Skeletal muscle tissue (tissue), 4 donors: ENCODE results near the gene KRT79. TPM values are rescaled to one million over a fixed set of nuclear protein-coding genes. Genes with fewer than 3 reads are reported as not detected.

Source experiments
- H3K27ac ChIP-seq: one replicate; pipeline ENCODE4 v1.7.0; 2013; ENCODE audit warnings: mild to moderate bottlenecking, low read depth, low read length, inconsistent platforms
- H3K27me3 ChIP-seq, 3 donors: one replicate each; pipeline ENCODE4 v1.7.0; 2013; ENCODE audit warnings: low read length in 3 of 3; ENCODE audit not compliant: control insufficient read depth in 3 of 3, insufficient read depth in 3 of 3
- H3K36me3 ChIP-seq, 3 donors: one replicate each; pipeline ENCODE4 v1.7.0; 2013; ENCODE audit warnings: low read length in 3 of 3; ENCODE audit not compliant: control insufficient read depth in 3 of 3, insufficient read depth in 3 of 3
- H3K4me1 ChIP-seq, 3 donors: one replicate each; pipeline ENCODE4 v1.7.0; 2013; ENCODE audit warnings: low read length in 3 of 3, mild to moderate bottlenecking in 3 of 3; ENCODE audit not compliant: control insufficient read depth in 3 of 3, insufficient read depth in 3 of 3
- H3K4me3 ChIP-seq, 3 donors: one replicate each; pipeline ENCODE4 v1.7.0; 2013; ENCODE audit warnings: low read length in 3 of 3
- H3K9ac ChIP-seq, 3 donors: one replicate each; pipeline ENCODE4 v1.7.0; 2013; ENCODE audit warnings: low read length in 3 of 3, mild to moderate bottlenecking in 3 of 3, moderate library complexity in 2 of 3, low read depth in 1 of 3
- H3K9me3 ChIP-seq, 3 donors: one replicate each; pipeline ENCODE4 v1.7.0; 2013; ENCODE audit warnings: low read length in 3 of 3; ENCODE audit not compliant: control insufficient read depth in 3 of 3
- total RNA-seq: library from RNA; depleted of rRNA; stranded (reverse); fragments of >200 nt; gene quantifications from one replicate; pipeline ENCODE4 v1.2.3, GENCODE V29; 2014
- donor health status: Osteomylitis.

KRT79 gene
- total RNA-seq, 1 donor from 2014 or later, result 1.6 TPM

- H3K27me3 ChIP-seq, result peaks cover 7 to 27% (median 21%) of the 10 kb centered on the region in 3 donors
- H3K27ac ChIP-seq, result no peak overlapping the region
- no peaks in the 10 kb centered on the region for H3K4me1 ChIP-seq
- no peak overlapping the region for H3K4me3 ChIP-seq
- no peaks in the 10 kb centered on the region for H3K9me3 ChIP-seq
- no peaks in the 10 kb centered on the region for H3K36me3 ChIP-seq
- H3K9ac ChIP-seq, result no peak overlapping the region
These were observed 27.1 kb downstream of the KRT79 start for GRCh38 chr12:52806821-52807543.

GRCh38 chr12:52806169-52806811 is 27.8 kb downstream of the KRT79 start:
- no peak overlapping the region for H3K27ac ChIP-seq
- peaks cover 7 to 27% (median 21%) of the 10 kb centered on the region in 3 donors for H3K27me3 ChIP-seq
- H3K4me1 ChIP-seq, result no peaks in the 10 kb centered on the region
- H3K4me3 ChIP-seq, result no peak overlapping the region
- no peak overlapping the region for H3K9ac ChIP-seq
- H3K9me3 ChIP-seq, result no peaks in the 10 kb centered on the region
- H3K36me3 ChIP-seq, result no peaks in the 10 kb centered on the region

GRCh38 chr12:52805739-52806138 is 28.4 kb downstream of the KRT79 start:
- H3K4me3 ChIP-seq, result no peak overlapping the region
- no peaks in the 10 kb centered on the region for H3K4me1 ChIP-seq
- H3K9ac ChIP-seq, result no peak overlapping the region
- H3K27ac ChIP-seq, result no peak overlapping the region
- peaks cover 7 to 27% (median 21%) of the 10 kb centered on the region in 3 donors for H3K27me3 ChIP-seq
- no peaks in the 10 kb centered on the region for H3K9me3 ChIP-seq
- no peaks in the 10 kb centered on the region for H3K36me3 ChIP-seq

DNA sequence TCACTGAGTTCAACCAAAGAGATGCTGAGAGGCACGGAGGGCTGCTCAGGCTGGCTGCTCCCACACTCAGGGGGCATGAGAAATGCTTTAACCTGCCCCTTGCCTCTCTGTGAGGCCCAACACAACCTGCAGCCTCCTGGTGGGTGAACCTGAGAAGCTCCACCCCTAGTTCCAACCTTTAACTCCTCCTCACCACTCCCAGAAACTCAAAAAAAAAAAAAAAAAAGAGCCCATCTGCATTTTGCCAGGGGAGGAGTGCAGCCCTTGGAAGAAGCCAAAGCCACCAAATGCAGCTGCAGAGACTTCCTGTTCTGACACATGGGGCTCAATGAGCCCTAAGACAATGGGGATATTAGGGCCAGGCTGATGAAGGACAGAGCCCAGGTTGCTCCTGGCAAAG is 29.1 kb downstream of the KRT79 start:
- H3K27me3 ChIP-seq, result peaks cover 7 to 27% (median 21%) of the 10 kb centered on the region in 3 donors
- no peak overlapping the region for H3K4me3 ChIP-seq
- H3K27ac ChIP-seq, result no peak overlapping the region
- no peak overlapping the region for H3K9ac ChIP-seq
- no peaks in the 10 kb centered on the region for H3K4me1 ChIP-seq
- no peaks in the 10 kb centered on the region for H3K9me3 ChIP-seq
- H3K36me3 ChIP-seq, result no peaks in the 10 kb centered on the region

GRCh38 chr12:52802442-52802841 is 31.7 kb downstream of the KRT79 start:
- Histone ChIP-seq H3K27ac (no peak overlapping the region), H3K36me3 (no peaks in the 10 kb centered on the region), H3K9me3 (no peaks in the 10 kb centered on the region), H3K4me1 (no peaks in the 10 kb centered on the region), H3K27me3 (peaks cover 0 to 13% (median 6%) of the 10 kb centered on the region in 3 donors), H3K9ac (no peak overlapping the region), H3K4me3 (no peak overlapping the region)

GRCh38 chr12:52801773-52802172 is 32.3 kb downstream of the KRT79 start:
- H3K27me3 ChIP-seq, result peaks cover 0 to 7% (median 2%) of the 10 kb centered on the region in 3 donors
- no peaks in the 10 kb centered on the region for H3K9me3 ChIP-seq
- H3K36me3 ChIP-seq, result no peaks in the 10 kb centered on the region
- no peaks in the 10 kb centered on the region for H3K4me1 ChIP-seq
- H3K4me3 ChIP-seq, result no peak overlapping the region
- no peak overlapping the region for H3K9ac ChIP-seq
- no peak overlapping the region for H3K27ac ChIP-seq

- Histone ChIP-seq H3K9ac (no peak overlapping the region), H3K27ac (no peak overlapping the region), H3K27me3 (peaks cover 0 to 4% (median 0%) of the 10 kb centered on the region in 3 donors), H3K4me1 (no peaks in the 10 kb centered on the region), H3K4me3 (no peak overlapping the region), H3K9me3 (no peaks in the 10 kb centered on the region), H3K36me3 (no peaks in the 10 kb centered on the region)
These were observed 33.7 kb downstream of the KRT79 start for GRCh38 chr12:52800259-52800917.

- Histone ChIP-seq H3K4me1 (no peaks in the 10 kb centered on the region), H3K27me3 (peaks cover 0 to 3% (median 1%) of the 10 kb centered on the region in 3 donors), H3K4me3 (no peak overlapping the region), H3K9ac (no peak overlapping the region), H3K9me3 (no peaks in the 10 kb centered on the region), H3K36me3 (no peaks in the 10 kb centered on the region), H3K27ac (no peak overlapping the region)
These were observed 34.5 kb downstream of the KRT79 start for GRCh38 chr12:52799505-52800211.

GRCh38 chr12:52798671-52799504 is 35.2 kb downstream of the KRT79 start:
- Histone ChIP-seq H3K4me1 (no peaks in the 10 kb centered on the region), H3K27ac (no peak overlapping the region), H3K27me3 (peaks cover 3 to 9% (median 7%) of the 10 kb centered on the region in 3 donors), H3K36me3 (no peaks in the 10 kb centered on the region), H3K9ac (no peak overlapping the region), H3K4me3 (no peak overlapping the region), H3K9me3 (no peaks in the 10 kb centered on the region)
